HG03565 (cell line): ENCODE results near the gene P2RX3.
"Not testable (repeated sequence)": the region's sequence is repeated elsewhere in the genome, so short reads cannot be mapped to it uniquely, and the experiment has no call there.

ENCODE experiments used
- ATAC-seq: cut with Tn5 transposase; IDR thresholded peaks from one replicate; pipeline ENCODE4 v1.9.1; 2021; ENCODE audit warnings: mild to moderate bottlenecking, moderate library complexity; ENCODE audit not compliant: unreplicated experiment

Gene P2RX3

DNA sequence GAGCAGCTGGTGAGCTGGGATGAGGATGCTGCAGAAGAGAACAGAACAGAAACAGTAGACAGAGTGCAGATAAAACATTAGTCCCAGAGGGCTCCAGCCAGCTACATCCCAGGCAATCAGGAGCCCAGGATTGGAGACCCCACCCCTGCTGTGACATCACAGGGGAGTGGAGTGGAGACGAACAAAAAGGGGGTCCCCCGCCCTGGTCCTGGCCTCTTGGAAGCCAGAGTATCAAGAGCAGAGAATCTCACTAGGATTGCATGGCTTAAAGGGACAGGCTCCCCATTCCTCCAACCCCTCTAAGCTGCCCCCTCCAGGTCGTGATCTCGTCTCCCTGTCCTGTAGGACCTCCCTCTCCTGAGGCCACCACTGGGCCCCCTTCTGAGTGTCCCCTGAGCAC lies at the start of gene P2RX3:
P2RX3 (plus strand) TSS at position 211 of the 400 bp plus-strand sequence. CDS start 199 bp downstream, outside the sequence.
- ATAC-seq = no peak

DNA sequence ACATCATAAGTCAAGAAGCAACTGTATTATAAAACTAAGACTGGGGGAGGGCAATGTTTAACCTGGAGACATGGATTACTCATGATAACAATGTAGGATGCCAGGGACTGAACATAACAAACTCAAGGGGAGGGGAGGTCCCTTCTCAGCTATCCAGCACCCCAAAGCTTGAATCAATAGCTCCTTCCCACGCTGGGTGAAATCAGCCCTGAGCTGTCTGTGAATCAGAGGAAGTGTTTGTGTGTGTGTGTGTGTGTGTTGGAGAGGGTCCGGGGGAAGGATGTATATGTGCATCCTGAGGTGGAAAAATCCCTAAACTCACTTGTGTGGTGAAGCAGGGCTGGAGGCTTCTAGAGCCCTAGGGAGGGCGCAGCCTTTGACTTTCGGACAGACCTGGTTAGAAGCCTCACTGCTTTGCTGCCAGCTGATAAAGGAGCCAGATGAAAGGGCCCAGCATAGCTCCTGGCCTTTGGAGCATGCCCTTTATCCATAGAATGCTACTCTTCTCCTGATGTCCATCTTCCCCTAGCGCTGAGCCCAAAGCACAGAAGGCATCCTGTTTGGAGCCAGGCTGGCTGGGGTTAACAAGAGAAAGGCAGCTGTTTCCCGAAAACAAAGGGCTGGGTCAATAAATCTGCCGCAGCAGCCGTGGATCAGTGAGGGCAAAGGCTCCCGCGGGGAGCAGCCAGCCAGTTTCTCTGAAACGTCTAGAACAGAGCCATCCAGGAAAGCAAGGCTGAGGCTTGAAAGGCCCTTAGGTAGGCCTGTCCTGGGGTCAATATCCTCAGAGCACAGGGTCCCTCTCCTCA lies 49.2 kb upstream of the P2RX3 start:
- ATAC-seq = no peak

DNA sequence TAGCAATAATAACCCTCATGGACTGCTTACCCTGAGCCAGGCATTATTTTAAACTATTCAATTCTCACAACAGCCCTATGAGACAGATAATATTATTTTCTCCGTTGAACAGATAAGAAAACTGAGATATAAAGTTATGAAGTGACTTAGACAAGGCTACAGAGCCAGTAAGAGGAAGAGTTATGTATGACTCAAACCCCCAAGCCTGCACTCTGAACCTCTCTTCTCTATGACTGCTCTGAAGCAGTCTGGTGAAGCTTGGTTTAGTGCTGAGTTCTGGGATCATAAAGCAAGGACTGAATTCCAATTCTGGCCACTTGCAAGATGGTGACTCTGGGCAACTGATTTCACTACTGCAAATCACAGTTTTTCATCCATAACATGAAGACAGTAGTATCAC lies 47.9 kb upstream of the P2RX3 start:
- ATAC-seq = no peak

DNA sequence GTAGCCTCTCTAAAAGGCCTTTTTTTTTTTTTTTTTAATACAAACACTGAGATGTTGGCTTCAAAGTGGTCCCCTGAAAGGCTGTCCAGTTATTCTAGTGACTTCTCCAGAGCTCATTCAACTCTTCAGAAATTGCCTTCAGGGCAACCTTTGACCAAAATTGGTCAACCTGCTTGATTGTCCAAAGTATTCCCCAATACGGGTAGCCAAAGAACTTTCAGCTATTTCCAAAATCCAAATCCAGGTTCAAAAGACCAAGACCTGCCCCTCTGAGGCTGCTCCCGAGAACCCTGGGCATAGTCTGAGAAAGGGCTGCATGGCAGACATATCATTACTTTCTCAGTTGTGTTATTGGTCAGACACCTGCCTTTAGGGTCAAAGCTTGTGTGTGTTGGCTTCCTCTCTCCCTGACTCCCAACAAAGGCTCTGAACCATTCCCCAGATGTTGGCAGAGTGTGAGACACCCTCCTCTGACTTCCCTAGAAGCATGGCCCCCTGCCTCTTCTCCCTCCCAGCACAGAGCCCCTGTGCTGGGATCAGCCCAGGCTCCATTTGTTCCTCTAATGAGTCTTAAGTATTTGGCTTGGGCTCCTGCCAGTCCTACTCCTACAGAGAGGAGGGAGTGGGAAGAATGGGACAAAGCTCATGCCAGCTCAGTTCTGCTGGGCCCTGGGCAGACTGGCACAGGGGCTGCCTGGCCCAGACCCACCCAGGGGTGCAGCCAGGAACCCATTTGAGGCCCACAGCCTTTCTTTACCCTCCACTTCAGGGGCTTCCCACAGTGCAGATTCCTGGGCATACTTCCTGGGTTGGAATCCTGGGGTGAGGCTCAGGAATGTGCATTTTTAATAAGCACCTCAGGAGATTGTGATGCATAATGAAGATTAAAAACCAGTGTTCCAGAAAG lies 43.7 kb upstream of the P2RX3 start:
- no peak for ATAC-seq

DNA sequence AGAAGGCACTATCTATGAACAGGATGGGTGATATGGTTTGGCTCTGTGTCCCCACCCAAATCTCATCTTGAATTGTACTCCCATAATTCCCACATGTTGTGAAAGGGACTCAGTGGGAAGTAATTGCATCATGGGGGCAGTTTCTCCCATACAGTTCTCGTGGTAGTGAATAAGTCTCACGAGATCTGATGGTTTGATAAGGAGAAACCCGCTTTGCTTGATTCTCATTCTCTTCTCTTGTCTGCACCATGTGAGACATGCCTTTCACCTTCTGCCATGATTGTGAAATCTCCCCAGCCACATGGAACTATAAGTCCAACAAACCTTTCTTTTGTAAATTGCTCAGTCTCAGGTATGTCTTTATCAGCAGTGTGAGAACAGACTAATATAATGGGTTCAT lies 41.9 kb upstream of the P2RX3 start:
- ATAC-seq = not testable (repeated sequence)

DNA sequence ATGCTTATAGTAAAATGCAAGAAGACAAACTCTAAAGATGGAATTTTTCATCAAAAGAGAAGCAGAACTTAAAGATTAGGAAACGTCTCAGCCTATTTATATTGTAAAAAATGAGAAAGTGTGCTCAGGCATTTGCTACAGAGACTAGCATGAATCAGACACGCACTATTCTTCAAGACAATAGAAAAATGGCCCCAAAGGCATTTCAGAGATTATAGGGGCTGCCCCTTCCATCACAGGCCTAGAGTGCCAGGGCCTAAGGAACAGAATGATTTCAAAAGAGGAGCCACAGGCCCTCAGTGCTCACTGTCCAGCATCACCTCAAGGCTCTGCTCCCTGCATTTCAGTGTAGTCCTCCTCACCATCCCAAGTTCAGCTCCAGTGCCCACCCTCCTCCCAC lies 40.9 kb upstream of the P2RX3 start:
- ATAC-seq = no peak

DNA sequence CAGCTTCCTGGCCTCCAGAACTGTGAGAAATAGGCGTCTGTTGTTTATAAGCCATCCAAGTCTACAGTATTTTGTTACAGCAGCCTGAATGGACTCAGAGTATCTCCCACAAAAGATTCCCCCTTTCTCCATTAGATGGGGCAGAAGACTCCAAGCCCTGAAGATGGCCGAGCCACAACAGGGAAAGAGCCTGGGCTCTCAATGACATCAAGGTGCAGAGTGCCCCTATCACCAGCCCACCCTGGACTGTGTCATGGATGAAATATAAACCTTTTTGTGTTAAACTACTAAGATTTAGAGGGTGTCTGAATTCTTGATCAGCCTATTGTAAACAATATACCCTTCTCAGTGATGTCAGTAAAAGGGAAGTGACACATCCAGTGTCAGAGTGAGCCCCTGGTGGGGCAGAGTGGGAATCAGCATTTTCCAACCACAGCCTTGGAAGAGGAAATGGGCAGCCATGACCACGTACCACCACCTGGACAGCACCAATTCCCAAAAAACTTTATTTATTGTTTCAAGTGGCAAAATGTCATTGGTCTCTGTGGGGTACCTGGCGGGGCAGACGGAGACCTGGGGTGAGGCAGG lies 38.9 kb upstream of the P2RX3 start:
- no peak for ATAC-seq

DNA sequence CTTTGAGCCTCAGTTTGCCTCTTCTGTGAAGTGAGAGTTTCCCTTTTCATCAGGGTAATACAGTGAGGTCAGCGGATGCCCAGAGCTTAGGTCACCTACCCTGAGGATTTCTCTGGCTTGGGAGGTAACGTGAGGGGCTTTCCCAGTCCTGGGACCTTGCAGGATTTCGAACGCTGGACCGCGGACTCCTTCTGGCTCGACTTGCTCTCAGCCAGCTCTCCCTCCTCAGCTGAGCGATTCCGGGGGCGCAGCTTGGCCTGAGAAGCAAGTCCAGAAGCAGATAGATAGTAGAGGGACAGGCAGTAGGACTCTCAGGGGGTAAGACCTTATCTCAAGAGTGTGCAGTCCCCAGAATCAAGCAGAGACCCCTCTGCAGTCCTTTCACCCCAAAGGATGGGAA lies 37.4 kb upstream of the P2RX3 start:
- ATAC-seq = no peak

DNA sequence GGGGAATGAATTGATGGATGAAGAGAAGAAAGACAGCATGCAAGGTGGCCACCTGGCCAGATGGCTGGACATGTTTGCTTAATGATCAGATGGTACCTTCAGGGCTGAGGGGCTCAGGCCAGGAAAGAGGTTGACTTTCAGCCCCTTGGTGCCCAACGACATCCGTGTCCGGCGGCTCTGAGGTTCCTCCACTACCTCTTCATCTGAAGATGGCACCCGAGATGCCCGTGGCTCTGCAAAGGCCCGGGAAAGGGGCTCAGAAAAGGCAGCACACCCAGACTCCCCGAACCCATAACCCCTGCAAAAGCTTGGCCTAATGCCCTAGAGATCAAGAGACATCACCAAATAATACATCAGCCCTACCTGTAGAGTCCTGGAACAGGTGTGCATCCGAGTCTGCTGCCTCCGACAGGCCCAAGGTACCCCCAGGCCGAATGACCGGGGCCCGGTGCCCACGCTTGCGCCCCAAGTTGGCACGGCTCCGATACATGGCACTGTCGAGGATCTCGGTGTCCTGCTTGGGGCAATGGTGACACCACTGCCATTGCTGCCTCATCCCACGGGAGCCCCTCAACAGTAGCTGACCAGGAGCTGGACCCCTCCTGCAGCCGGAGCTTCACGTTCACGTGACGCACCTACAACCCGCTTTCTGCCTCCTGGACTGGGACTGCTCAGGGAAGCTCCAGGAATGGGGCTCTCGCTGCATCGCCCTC lies 36.3 kb upstream of the P2RX3 start:
- no peak for ATAC-seq

DNA sequence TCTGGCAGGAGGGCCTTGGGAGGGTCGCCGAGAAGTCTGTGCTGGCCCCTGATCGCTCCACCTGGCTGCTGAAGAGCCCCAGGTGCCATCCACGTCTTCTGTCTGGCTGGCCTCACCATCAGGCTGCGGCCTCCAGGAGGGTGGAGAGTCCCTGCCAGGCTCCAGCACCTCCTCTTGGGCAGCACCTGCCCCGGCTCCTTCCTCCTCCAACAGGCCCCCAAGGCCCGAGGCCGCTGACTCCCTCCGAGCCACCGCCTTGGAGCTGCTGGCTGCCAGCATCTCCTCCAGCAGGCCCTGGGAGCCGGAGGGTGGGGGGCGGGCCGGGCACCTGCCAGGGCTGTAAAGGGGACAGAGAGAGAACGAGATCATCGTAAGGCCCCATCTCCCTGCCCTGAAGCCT lies 35.7 kb upstream of the P2RX3 start:
- ATAC-seq = no peak

DNA sequence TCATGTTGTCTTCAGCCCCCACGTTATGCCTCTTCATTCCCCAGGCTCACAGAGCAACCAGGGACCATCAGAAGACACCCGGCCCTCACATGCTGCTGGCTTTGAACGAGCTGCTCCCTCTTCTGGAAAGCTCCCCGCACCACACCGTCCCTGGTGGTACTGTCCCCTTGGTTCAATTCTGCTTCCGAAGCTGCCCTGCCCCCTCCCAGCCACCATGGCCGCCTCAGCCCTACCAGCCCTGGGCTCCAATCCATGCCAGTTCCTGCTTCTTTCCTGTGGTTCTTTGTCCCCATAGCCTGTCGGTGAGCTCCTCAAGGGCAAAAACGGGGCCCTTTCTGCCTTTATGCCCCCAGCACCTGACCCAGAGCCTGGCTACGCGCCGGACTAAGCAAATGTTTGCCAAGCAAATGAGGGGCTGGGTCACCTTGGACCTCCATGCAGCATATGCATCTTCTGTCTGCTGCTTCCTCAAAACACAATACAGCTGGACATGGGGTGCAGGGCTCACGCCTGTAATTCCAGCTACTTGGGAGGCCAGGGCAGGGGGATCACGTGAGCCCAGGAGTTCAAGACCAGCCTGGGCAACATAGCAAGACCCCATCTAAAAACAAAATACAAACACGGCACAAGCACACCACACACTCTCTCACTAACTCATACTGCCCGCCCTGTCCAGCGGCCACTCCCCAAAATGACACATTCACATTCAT lies 34.7 kb upstream of the P2RX3 start:
- no peak for ATAC-seq

DNA sequence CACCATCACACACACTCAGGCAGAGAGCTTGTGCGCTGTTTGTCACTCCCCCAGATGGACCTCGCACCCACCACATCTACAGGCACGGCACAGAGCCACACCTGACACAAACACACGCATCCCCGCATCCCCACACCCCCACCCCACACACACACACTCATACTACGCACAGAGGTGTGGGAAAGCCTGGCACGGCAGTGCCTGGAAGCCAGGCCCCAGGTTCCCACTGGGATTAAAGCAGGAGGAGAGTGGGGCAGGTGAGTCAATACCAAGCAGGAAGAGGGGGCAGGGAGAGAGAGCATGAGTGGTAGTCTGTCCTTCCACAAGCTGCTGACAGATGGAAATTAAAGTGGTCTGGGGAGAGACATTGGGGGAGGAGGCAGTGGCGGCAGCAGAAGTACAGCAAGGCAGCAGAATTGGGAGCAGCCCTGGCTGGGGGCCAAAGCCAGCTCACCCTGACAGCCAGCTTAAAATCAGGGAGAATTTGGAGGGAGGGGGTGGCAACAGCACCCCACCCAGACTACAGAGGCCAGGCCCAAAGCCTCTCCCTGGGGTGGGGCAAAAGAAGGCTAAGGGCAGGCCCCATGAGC lies 34.1 kb upstream of the P2RX3 start:
- ATAC-seq = no peak

DNA sequence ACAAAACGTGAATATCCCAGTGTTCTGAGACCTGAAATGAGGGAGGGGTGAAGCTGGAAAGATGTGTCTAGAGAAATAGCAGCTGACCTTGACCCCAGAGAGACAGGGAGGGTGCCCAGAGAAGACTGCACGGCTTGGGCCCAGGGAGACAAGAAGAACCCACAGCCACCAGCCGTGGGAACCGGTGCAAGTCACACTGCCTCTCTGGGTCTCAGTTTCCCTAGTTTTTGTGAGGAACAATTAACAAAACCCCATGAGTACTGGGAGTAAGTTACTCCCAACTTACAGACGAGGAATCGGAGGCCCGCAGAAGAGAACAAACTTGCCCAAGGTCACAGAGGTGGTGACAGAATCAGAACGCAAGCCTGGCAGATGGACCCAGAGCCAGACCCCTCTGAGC lies 32.6 kb upstream of the P2RX3 start:
- no peak for ATAC-seq

DNA sequence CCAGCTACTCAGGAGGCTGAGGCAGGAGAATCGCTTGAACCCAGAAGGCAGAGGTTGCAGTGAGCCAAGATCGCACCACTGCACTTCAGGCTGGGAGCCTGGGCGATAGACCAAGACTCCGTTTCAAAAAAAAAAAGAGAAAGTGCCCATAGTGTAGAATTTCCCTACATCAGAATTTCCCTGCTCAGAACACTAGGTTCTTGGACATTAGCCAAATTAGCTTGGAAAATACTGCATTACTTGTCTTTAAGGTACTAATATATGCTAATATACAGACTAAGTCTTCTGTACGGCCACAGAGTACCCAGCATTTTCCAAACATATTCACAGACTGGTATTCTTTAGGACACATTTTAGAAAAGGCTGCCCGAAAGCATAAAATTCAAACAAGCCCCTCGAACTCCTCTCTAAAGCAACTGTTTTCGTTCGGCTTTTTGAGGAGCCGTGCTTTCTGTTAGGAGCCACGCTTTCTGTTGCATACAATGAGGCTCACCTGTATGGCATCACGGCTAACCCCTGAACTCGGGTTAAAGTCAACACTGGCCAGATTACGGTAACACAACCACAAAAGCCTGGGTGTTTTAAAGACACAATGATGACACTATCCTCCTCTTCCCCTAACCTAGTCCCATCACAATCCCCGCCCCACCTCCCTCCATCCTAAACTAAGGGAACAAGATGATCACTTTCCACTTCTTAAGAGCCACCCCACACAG lies 31.8 kb upstream of the P2RX3 start:
- ATAC-seq = no peak

DNA sequence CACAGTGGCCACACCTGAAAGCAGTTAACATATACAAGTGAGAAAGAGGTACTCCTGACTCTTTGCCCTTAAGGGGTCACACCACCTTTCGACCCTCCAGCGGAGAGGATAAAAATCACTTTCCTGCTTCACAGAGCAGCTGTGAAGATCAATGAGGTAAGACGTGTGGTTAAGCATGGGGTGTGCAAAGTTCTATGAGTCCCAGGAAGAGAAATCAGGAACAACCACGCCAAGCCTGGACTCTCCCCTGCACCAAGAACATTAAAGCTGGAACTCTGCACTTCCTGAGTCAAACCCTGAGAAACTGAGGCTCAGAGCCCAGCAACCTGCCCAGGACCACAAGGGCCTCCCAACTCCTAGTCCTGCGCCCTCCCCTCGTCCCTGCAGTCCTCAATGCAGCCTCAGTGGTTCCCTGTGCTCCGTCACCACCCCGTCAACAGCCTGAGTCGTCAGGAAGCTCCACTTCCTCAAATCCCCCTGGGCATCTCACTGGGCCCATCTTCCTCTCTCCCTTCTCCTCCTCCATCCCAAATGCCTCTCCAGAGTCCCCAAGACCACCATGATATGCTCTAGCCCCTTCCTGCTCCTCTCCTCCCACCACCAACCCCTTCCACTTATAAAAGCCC lies 31.1 kb upstream of the P2RX3 start:
- no peak for ATAC-seq

DNA sequence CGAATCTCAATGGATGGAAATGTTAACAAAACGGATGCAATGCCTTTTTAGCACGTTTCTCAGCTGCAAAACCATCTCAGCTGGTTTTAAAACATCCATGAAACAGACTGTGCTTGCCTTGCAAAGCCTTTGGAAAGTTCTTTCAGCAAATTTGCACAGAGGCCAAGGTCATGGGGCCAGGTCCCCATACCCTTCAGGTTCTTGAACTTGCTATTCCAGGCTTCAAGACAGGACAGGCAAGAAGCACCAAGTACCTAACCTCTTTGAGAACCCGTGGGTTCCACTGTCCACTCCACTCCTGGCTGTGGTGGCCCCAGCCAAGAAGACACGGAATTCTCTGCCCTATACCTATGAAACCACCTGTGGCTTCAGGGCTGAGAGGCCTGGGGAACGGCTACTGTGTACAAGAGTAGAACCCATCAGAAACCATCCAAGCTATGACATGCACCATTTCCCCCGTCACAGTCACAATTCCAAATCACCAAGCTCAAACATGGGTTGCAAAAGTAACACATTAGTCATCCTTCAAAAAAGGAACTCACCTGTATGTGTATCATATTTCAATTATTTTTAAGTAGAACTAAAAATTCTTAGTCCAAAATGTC lies 30.4 kb upstream of the P2RX3 start:
- ATAC-seq = no peak

DNA sequence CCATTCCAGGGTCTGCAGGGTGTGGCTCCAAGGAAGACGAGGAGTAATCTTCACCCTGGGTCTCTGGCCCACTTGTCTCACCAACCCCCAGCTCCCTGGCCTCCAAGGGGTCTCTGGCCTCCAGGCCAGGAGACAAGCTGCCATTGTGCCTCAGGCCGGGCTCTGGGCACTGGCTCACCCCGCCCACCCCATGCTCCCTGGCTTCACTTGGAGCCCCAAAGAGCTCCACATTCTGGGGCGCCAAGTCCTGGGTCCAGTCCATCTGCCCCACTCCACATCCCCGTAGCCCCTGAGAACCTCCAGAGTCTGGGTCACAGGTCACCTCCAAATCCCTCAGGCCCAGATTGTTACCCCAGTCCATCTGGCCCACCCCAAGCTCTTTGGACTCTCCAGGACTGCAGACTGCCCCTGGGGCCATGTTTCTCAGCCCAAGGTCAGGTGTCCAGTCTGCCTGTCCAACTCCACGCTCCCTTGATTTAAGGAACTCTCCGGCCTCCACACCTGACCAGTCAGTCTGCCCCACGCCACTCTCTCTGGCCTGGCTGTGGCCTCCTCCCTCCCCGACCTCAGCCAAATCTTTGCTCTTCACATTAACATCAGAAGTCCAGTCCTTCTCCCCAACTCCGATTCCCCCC lies 29.6 kb upstream of the P2RX3 start:
- no peak for ATAC-seq
